Activated CD8-positive, alpha-beta memory T cell treated with anti-CD3 and anti-CD28 coated beads for 24 hours (primary cell): ENCODE measurements around the gene GNB1L.

Experiments used
- DNase-seq: peaks from one replicate; pipeline ENCODE4 v3.0.0-alpha.2; 2020

GNB1L gene

GRCh38 chr22:19744350-19745006 lies 110.2 kb downstream of the GNB1L start:
- DNase-seq: no peak

- no peak for DNase-seq
Observed at GRCh38 chr22:19743651-19744050, 111.0 kb downstream of the GNB1L start.

GRCh38 chr22:19743081-19743480 lies 111.6 kb downstream of the GNB1L start:
- no peak for DNase-seq

GRCh38 chr22:19742160-19743066 lies 112.3 kb downstream of the GNB1L start:
- no peak for DNase-seq

- DNase-seq: no peak
Observed at GRCh38 chr22:19741053-19741452, 113.6 kb downstream of the GNB1L start.

- DNase-seq: no peak
Observed at GRCh38 chr22:19740586-19740985, 114.1 kb downstream of the GNB1L start.

GRCh38 chr22:19739911-19740449 lies 114.7 kb downstream of the GNB1L start:
- DNase-seq: no peak

GRCh38 chr22:19739448-19739895 lies 115.2 kb downstream of the GNB1L start:
- no peak for DNase-seq

GRCh38 chr22:19738664-19739447 lies 115.8 kb downstream of the GNB1L start:
- no peak for DNase-seq

GRCh38 chr22:19737846-19738663 lies 116.6 kb downstream of the GNB1L start:
- no peak for DNase-seq

- DNase-seq: no peak
Observed at GRCh38 chr22:19735665-19736510, 118.8 kb downstream of the GNB1L start.

GRCh38 chr22:19734837-19735382 lies 119.8 kb downstream of the GNB1L start:
- DNase-seq: no peak

GRCh38 chr22:19734163-19734562 lies 120.5 kb downstream of the GNB1L start:
- no peak for DNase-seq

GRCh38 chr22:19733755-19734154 lies 120.9 kb downstream of the GNB1L start:
- no peak for DNase-seq
